ENCODE measurements around the gene ZNF682. TPM values are rescaled to one million over a fixed set of nuclear protein-coding genes. Genes with fewer than 3 reads are reported as not detected.

The ZNF682 gene
- total and polyA plus RNA-seq, 2 of the 8 experiments (the other 6 are each of a cell fraction or from before 2014, with no cell fraction given), result 4.3 to 27.5 TPM

DNA sequence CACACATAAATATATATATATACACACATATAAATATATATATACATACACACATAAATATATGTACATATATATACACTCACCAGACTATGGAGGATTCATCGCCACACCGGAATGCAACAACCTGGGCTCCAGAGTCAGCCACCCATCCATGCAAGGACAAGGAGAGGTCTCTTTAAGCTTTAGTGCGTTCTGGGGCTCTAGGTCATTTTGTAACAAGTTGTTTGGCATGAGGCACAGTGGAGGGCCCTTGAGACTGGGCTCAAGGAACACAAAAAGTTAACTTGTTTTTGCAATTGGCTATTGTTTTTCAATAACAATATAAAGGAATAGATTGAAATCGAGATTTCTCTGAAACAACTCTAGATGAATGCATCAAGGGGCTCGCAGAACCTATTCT is 33.6 kb upstream of the ZNF682 start:
- H3K27me3 ChIP-seq (replicated peaks in 1 of 4; ENCODE audit: control insufficient read depth in 3 of 4, extremely low read depth in 1 of 4, insufficient read depth in 3 of 4, low read length in 3 of 4), result no peaks in the 10 kb centered on the region
- H4K91ac ChIP-seq (replicated peaks; ENCODE audit: insufficient read length, low read length), result no peak overlapping the region
- no peak overlapping the region for H3K56ac ChIP-seq (replicated peaks; ENCODE audit: insufficient read length, low read depth, low read length)
- H3K23me2 ChIP-seq (ENCODE audit: low read depth, low read length), result no peaks in the 10 kb centered on the region
- H3K9ac ChIP-seq (replicated peaks in 1 of 4; ENCODE audit: extremely low read depth in 1 of 4, low read depth in 3 of 4, low read length in 3 of 4), result no peak overlapping the region
- ChIA-PET POLR2A (ENCODE audit: partially characterized antibody) (interaction anchor here (1.1 to 1.3 kb wide), 3 partner anchors 12 to 139 kb away, joined by 3 to 4 read pairs (median 3); no protein-coding TSS in a partner anchor), CTCF (ENCODE audit: partially characterized antibody) (interaction anchor here (1.6 to 1.7 kb wide), 2 partner anchors 14 to 75 kb away, joined by 4 to 5 read pairs; no protein-coding TSS in a partner anchor)
- H2BK12ac ChIP-seq (ENCODE audit: low read depth, low read length), result no peak overlapping the region
- H4K5ac ChIP-seq (ENCODE audit: insufficient read length, low read depth, low read length), result no peak overlapping the region
- no peak overlapping the region for H2AFZ ChIP-seq (ENCODE audit: low read length)
- H3K23ac ChIP-seq (ENCODE audit: insufficient read length), result no peak overlapping the region
- H3K4ac ChIP-seq (replicated peaks; ENCODE audit: insufficient read length, low read depth, low read length), result no peak overlapping the region
- DNase-seq (ENCODE audit: low read depth in 1 of 2, low spot score in 2 of 2) (no peak), FAIRE-seq (no peak)
- H3K9me3 ChIP-seq (ENCODE audit: insufficient read depth in 2 of 2, low read depth in 1 of 2, low read length in 1 of 2), result no peaks in the 10 kb centered on the region
- H2AK5ac ChIP-seq (ENCODE audit: low read depth, low read length), result no peak overlapping the region
- no peak overlapping the region for H3K18ac ChIP-seq (ENCODE audit: extremely low read depth, low read length)
- no peak for TF ChIP-seq CHD2 (IDR thresholded peaks at IDR 0.05; ENCODE audit: low read length)
- TF ChIP-seq SP1 (IDR thresholded peaks at IDR 0.05; ENCODE audit: low read depth, low read length), result no peak
- no peak for TF ChIP-seq HDAC6 (IDR thresholded peaks at IDR 0.05; ENCODE audit: low read depth, low read length)
- H3K36me3 ChIP-seq (ENCODE audit: control insufficient read depth in 2 of 4, insufficient read depth in 4 of 4, low read length in 3 of 4), result no peaks in the 10 kb centered on the region
- no peak overlapping the region for H2BK15ac ChIP-seq (ENCODE audit: low read length)
- H3K27ac ChIP-seq (ENCODE audit: low read depth, low read length), result no peak overlapping the region
- H3K4me3 ChIP-seq (ENCODE audit: extremely low read depth in 1 of 4, insufficient read depth in 2 of 4, low read depth in 3 of 4, low read length in 4 of 4), result no peak overlapping the region
- H3K4me2 ChIP-seq (ENCODE audit: insufficient read depth in 1 of 2, low read depth in 2 of 2, low read length in 2 of 2), result no peak overlapping the region
- H4K8ac ChIP-seq (ENCODE audit: extremely low read depth, insufficient read depth, low read length), result no peak overlapping the region
- 94% methylated on average over 5 of the region's 5 CpGs; no CpG with 5 or more reads in 1 of the 2 experiments for WGBS, 2 experiments (ENCODE audit: extremely low coverage in 1 of 2, insufficient coverage in 1 of 2, insufficient read length in 1 of 2, insufficient replicate concordance in 2 of 2, low coverage in 1 of 2, low lambda C conversion rate in 2 of 2, missing lambda C conversion rate in 1 of 2)
- no peak overlapping the region for H3K14ac ChIP-seq (ENCODE audit: insufficient read length)
- H3K79me1 ChIP-seq (ENCODE audit: low read depth, low read length), result no peaks in the 10 kb centered on the region; the same call in 1 of the 2 replicates
- no peaks in the 10 kb centered on the region for H4K20me1 ChIP-seq (replicated peaks in 1 of 2; ENCODE audit: control insufficient read depth in 1 of 2, insufficient read depth in 2 of 2, low read length in 2 of 2)
- peaks cover under 1 to 12% (median 7%) of the 10 kb centered on the region in 4 experiments; a peak in 5 of 7 replicates for H3K4me1 ChIP-seq (replicated peaks in 1 of 4; ENCODE audit: control insufficient read depth in 3 of 4, insufficient read depth in 4 of 4, low read length in 3 of 4)
- H2BK20ac ChIP-seq (ENCODE audit: low read length), result no peak overlapping the region
- H2BK5ac ChIP-seq (ENCODE audit: low read depth, low read length), result no peak overlapping the region
- peaks cover under 1 to 1% of the 10 kb centered on the region in 2 experiments; a peak in 3 of 4 replicates for H3K79me2 ChIP-seq (ENCODE audit: control insufficient read depth in 1 of 2, insufficient read depth in 2 of 2, low read length in 2 of 2)
- no peak overlapping the region for H2BK120ac ChIP-seq (replicated peaks; ENCODE audit: low read depth, low read length)
